MM.1S (cell line): Measurements from ENCODE around the gene PIK3C2A.

Source experiments
- DNase-seq: peaks from one replicate; pipeline ENCODE4 v3.0.0-alpha.2; 2015
- H2AFZ ChIP-seq: fragments of 300-600 bp; sonication (generic); 2 replicates; pipeline ENCODE4 v1.6.0; 2016; ENCODE audit warnings: antibody characterized with exemption, low read length
- H3F3A ChIP-seq: fragments of 300-600 bp; sonication (generic); 2 replicates; pipeline ENCODE4 v1.6.1; 2016; ENCODE audit warnings: mild to moderate bottlenecking, antibody characterized with exemption, low read length, moderate library complexity, mixed read lengths; ENCODE audit not compliant: insufficient read depth
- H3K27ac ChIP-seq: fragments of 300-600 bp; sonication (generic); 2 replicates; pipeline ENCODE4 v1.5.1; 2016; ENCODE audit warnings: mild to moderate bottlenecking, low read length
- H3K27me3 ChIP-seq: fragments of 300-600 bp; sonication (generic); replicated peaks from 2 replicates; pipeline ENCODE4 v1.6.0; 2016; ENCODE audit warnings: low read length; ENCODE audit not compliant: insufficient read depth
- H3K36me3 ChIP-seq: fragments of 300-600 bp; sonication (generic); replicated peaks from 2 replicates; pipeline ENCODE4 v1.6.1; 2016; ENCODE audit warnings: mild to moderate bottlenecking, low read length, mixed read lengths; ENCODE audit not compliant: insufficient read depth
- H3K4me1 ChIP-seq: fragments of 300-600 bp; sonication (generic); 2 replicates; pipeline ENCODE4 v1.6.1; 2016; ENCODE audit warnings: low read length, mixed read lengths
- H3K4me2 ChIP-seq: fragments of 300-600 bp; sonication (generic); 2 replicates; pipeline ENCODE4 v1.6.0; 2016; ENCODE audit warnings: low read depth, low read length
- H3K4me3 ChIP-seq: fragments of 300-600 bp; sonication (generic); 2 replicates; pipeline ENCODE4 v1.5.1; 2016; ENCODE audit warnings: low read length, mixed read lengths
- H3K79me2 ChIP-seq: fragments of 300-600 bp; sonication (generic); 2 replicates; pipeline ENCODE4 v1.6.1; 2016; ENCODE audit warnings: mixed run types, low read length, mixed read lengths
- H3K9ac ChIP-seq: fragments of 300-600 bp; sonication (generic); 2 replicates; pipeline ENCODE4 v1.6.1; 2016; ENCODE audit warnings: low read length, mixed read lengths
- H3K9me2 ChIP-seq: fragments of 300-600 bp; sonication (generic); replicated peaks from 2 replicates; pipeline ENCODE4 v1.6.1; 2016; ENCODE audit warnings: mild to moderate bottlenecking, low read length, mixed read lengths; ENCODE audit not compliant: insufficient read depth
- H3K9me3 ChIP-seq: fragments of 300-600 bp; sonication (generic); replicated peaks from 2 replicates; pipeline ENCODE4 v1.6.1; 2016; ENCODE audit warnings: mild to moderate bottlenecking, low read length, mixed read lengths; ENCODE audit not compliant: insufficient read depth
- H4K20me1 ChIP-seq: fragments of 300-600 bp; sonication (generic); 2 replicates; pipeline ENCODE4 v1.6.1; 2016; ENCODE audit warnings: mild to moderate bottlenecking, low read length, moderate library complexity, mixed read lengths; ENCODE audit not compliant: insufficient read depth
- EZH2 ChIP-seq: fragments of 300-600 bp; sonication (generic); optimal IDR thresholded peaks from 2 replicates; pipeline ENCODE3; 2017; ENCODE audit warnings: low read depth, mild to moderate bottlenecking, antibody characterized with exemption, low read length, mixed read lengths
- EZH2phosphoT487 ChIP-seq: fragments of 300-600 bp; sonication (generic); IDR thresholded peaks from 2 replicates; pipeline ENCODE4 v1.6.1; 2018; ENCODE audit warnings: antibody characterized with exemption, low read length
- TF ChIP-seq, protein P1 (sequence below): fragments of 300-600 bp; sonication (generic); IDR thresholded peaks from 2 replicates; pipeline ENCODE4 v1.5.1; 2016; ENCODE audit warnings: antibody characterized with exemption, low read length, mixed read lengths

Gene PIK3C2A

DNA sequence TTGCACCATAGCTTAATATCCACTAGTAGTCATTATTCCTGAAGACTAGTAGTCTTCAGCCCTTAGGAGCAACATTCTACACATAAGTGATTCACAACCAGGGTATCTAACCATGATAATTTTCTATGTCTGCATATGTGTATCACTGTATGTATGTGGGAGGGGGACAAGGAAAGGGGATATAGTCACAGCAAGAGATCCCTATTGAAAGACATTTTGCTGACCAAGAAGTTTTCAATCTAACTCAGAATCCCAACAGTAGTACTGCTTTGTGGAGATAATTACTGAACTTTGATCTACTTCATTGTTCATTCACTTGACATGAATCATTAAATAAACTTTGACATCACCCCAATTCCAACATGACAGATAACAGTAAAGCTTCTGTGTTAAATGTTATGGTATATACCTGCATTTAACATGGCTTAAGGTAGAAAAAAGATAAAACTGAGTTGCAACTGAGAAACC lies 10.3 kb downstream of the PIK3C2A start:
- no peaks in the 10 kb centered on the region for H3F3A ChIP-seq
- no peak overlapping the region for H2AFZ ChIP-seq
- TF ChIP-seq EZH2phosphoT487 (no peak), EZH2 (no peak)
- TF ChIP-seq, protein P1, sequence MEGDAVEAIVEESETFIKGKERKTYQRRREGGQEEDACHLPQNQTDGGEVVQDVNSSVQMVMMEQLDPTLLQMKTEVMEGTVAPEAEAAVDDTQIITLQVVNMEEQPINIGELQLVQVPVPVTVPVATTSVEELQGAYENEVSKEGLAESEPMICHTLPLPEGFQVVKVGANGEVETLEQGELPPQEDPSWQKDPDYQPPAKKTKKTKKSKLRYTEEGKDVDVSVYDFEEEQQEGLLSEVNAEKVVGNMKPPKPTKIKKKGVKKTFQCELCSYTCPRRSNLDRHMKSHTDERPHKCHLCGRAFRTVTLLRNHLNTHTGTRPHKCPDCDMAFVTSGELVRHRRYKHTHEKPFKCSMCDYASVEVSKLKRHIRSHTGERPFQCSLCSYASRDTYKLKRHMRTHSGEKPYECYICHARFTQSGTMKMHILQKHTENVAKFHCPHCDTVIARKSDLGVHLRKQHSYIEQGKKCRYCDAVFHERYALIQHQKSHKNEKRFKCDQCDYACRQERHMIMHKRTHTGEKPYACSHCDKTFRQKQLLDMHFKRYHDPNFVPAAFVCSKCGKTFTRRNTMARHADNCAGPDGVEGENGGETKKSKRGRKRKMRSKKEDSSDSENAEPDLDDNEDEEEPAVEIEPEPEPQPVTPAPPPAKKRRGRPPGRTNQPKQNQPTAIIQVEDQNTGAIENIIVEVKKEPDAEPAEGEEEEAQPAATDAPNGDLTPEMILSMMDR: no peak
- H3K9me3 ChIP-seq: no peaks in the 10 kb centered on the region
- no peak overlapping the region for H3K4me3 ChIP-seq
- no peak overlapping the region for H3K9ac ChIP-seq
- no peak overlapping the region for H3K4me2 ChIP-seq
- no peaks in the 10 kb centered on the region for H3K4me1 ChIP-seq
- no peaks in the 10 kb centered on the region for H3K9me2 ChIP-seq
- DNase-seq: no peak
- no peaks in the 10 kb centered on the region for H3K36me3 ChIP-seq
- no peaks in the 10 kb centered on the region for H3K27me3 ChIP-seq
- no peaks in the 10 kb centered on the region for H4K20me1 ChIP-seq
- no peak overlapping the region for H3K27ac ChIP-seq
- H3K79me2 ChIP-seq: peaks cover 86% of the 10 kb centered on the region

- peaks cover 21% of the 10 kb centered on the region for H3K4me1 ChIP-seq
- DNase-seq: no peak
- H3K9me2 ChIP-seq: no peaks in the 10 kb centered on the region
- H3K27me3 ChIP-seq: no peaks in the 10 kb centered on the region
- H3K4me2 ChIP-seq: no peak overlapping the region
- H3K9ac ChIP-seq: no peak overlapping the region
- no peaks in the 10 kb centered on the region for H3K9me3 ChIP-seq
- no peaks in the 10 kb centered on the region for H3F3A ChIP-seq
- H2AFZ ChIP-seq: no peak overlapping the region
- H3K27ac ChIP-seq: no peak overlapping the region
- TF ChIP-seq EZH2 (no peak), EZH2phosphoT487 (no peak)
- TF ChIP-seq, protein P1: no peak
- no peaks in the 10 kb centered on the region for H4K20me1 ChIP-seq
- no peak overlapping the region for H3K4me3 ChIP-seq
- H3K79me2 ChIP-seq: peaks cover 79% of the 10 kb centered on the region
- H3K36me3 ChIP-seq: no peaks in the 10 kb centered on the region
Measured at GRCh38 chr11:17188675-17189074, 19.1 kb downstream of the PIK3C2A start.

DNA sequence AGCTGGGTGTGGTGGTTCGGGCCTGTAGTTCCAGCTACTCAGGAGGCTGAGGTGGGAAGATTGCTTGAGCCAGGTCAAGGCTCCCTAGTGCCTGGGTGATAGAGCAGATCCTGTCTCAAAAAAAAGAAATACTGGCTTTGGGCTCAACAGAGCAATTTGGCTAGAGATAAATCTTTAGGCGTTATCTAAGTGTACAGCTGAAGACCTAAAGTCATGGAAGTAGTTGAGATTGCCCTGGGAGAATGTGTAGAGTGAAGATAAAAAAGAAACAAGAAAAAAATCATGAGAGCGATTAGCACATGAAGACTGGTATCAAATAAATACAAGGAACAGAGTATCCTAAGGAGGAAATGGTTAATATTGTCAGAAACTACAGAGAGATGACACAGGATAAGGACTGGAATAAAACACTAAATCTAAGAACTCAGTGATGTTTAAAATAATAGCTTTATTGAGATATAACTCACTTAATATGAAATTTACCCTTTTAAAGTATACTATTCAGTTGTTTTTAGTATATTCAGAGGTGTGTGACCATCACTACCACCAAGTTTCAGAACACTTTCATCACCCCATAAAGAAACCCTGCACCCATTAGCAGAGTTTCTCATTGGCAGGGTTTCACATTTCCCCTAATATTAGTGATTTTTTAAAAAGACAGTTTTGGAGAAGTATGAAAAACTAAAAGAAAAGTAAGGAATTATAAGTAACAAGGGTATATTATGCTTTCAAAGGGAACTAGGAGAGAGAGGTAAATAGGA lies 20.7 kb downstream of the PIK3C2A start:
- Histone ChIP-seq H3K79me2 (peaks cover 79% of the 10 kb centered on the region), H3K9me3 (no peaks in the 10 kb centered on the region), H3F3A (no peaks in the 10 kb centered on the region), H3K4me1 (peaks cover 21% of the 10 kb centered on the region), H3K27me3 (no peaks in the 10 kb centered on the region), H3K27ac (no peak overlapping the region), H4K20me1 (no peaks in the 10 kb centered on the region), H3K4me2 (0 out of 2 replicates have a peak overlapping the region, but pooled peaks have one; percentile 5), H2AFZ (no peak overlapping the region), H3K4me3 (no peak overlapping the region), H3K9me2 (no peaks in the 10 kb centered on the region), H3K36me3 (no peaks in the 10 kb centered on the region; the same call in 1 of the 2 replicates), H3K9ac (no peak overlapping the region)
- no peak for DNase-seq
- TF ChIP-seq, protein P1: no peak
- TF ChIP-seq EZH2phosphoT487 (no peak), EZH2 (no peak)
